PC-3 (cell line): ENCODE data around the gene PRR5L. TPM values are rescaled to one million over a fixed set of nuclear protein-coding genes. Genes with fewer than 3 reads are reported as not detected.

ENCODE experiments used
- ATAC-seq: fragments of 200-7000 bp; cut with Tn5 transposase; 2 replicates; pipeline ENCODE4 v1.9.1; 2020; ENCODE audit warnings: mild to moderate bottlenecking, moderate library complexity
- BruUV-seq: library from RNA; stranded (reverse); fragments of 400-500 nt; replicated peaks from 2 replicates; lab custom pipeline; 2021; lab: Mats Ljungman, UMichigan
- CTCF ChIA-PET: fragments of 300-600 bp; sonication (Branson Sonifier 250); formaldehyde crosslinking; loops from one replicate; lab custom pipeline; 2022; ENCODE audit warnings: antibody characterized with exemption; lab: Charles Lee
- POLR2A ChIA-PET: fragments of 300-600 bp; sonication (Branson Sonifier 250); formaldehyde crosslinking; loops from one replicate; lab custom pipeline; 2022; ENCODE audit warnings: antibody characterized with exemption; ENCODE audit not compliant: unreplicated experiment; lab: Charles Lee
- DNase-seq: peaks from one replicate; pipeline ENCODE4 v3.0.0-alpha.2; 2015
- H2AFZ ChIP-seq: fragments of 300-600 bp; sonication (generic); 2 replicates; pipeline ENCODE4 v1.6.0; 2016; ENCODE audit warnings: antibody characterized with exemption, low read length
- H3F3A ChIP-seq: fragments of 300-600 bp; sonication (generic); one replicate; pipeline ENCODE4 v1.6.0; 2017; ENCODE audit warnings: antibody characterized with exemption, low read length, control low read depth, mild to moderate bottlenecking; ENCODE audit not compliant: unreplicated experiment
- H3K27ac ChIP-seq: fragments of 300-600 bp; sonication (generic); 2 replicates; pipeline ENCODE4 v1.5.1; 2016; ENCODE audit warnings: mild to moderate bottlenecking, low read length
- H3K27me3 ChIP-seq: fragments of 300-600 bp; sonication (generic); 2 replicates; pipeline ENCODE4 v1.6.1; 2016; ENCODE audit warnings: low read length, mixed read lengths
- H3K36me3 ChIP-seq: fragments of 300-600 bp; sonication (generic); 2 replicates; pipeline ENCODE4 v1.6.1; 2016; ENCODE audit warnings: low read depth, mixed run types, low read length, mixed read lengths
- H3K4me1 ChIP-seq: fragments of 300-600 bp; sonication (generic); 2 replicates; pipeline ENCODE4 v1.5.1; 2016; ENCODE audit warnings: low read length; ENCODE audit not compliant: insufficient read depth
- H3K4me2 ChIP-seq: fragments of 300-600 bp; sonication (generic); 2 replicates; pipeline ENCODE4 v1.6.0; 2016; ENCODE audit warnings: low read length
- H3K4me3 ChIP-seq: fragments of 300-600 bp; sonication (generic); 2 replicates; pipeline ENCODE4 v1.5.1; 2016; ENCODE audit warnings: mild to moderate bottlenecking, low read length, mixed read lengths
- H3K79me2 ChIP-seq: fragments of 300-600 bp; sonication (generic); 2 replicates; pipeline ENCODE4 v1.6.1; 2017; ENCODE audit warnings: low read length, mixed read lengths
- H3K9ac ChIP-seq: fragments of 300-600 bp; sonication (generic); 2 replicates; pipeline ENCODE4 v1.6.0; 2016; ENCODE audit warnings: mild to moderate bottlenecking, low read length
- H3K9me2 ChIP-seq: fragments of 300-600 bp; sonication (generic); replicated peaks from 2 replicates; pipeline ENCODE4 v1.6.1; 2016; ENCODE audit warnings: mixed run types, low read length, mixed read lengths
- H3K9me3 ChIP-seq: fragments of 300-600 bp; sonication (generic); 2 replicates; pipeline ENCODE4 v1.6.1; 2016; ENCODE audit warnings: low read length, mixed read lengths
- H4K20me1 ChIP-seq: fragments of 300-600 bp; sonication (generic); 2 replicates; pipeline ENCODE4 v1.6.1; 2016; ENCODE audit warnings: low read length, mixed read lengths
- EZH2 ChIP-seq: fragments of 300-600 bp; sonication (generic); IDR thresholded peaks from one replicate; pipeline ENCODE4 v1.6.1; 2017; ENCODE audit warnings: antibody characterized with exemption, mild to moderate bottlenecking, low read length; ENCODE audit not compliant: unreplicated experiment
- EZH2phosphoT487 ChIP-seq: fragments of 300-600 bp; sonication (generic); IDR thresholded peaks from 2 replicates; pipeline ENCODE4 v1.6.1; 2018; ENCODE audit warnings: mild to moderate bottlenecking, antibody characterized with exemption, low read length, borderline replicate concordance
- intact Hi-C: fragments of 100-400 bp; cut with micrococcal nuclease; formaldehyde crosslinking; loops from 2 replicates; pipeline ENCODE4 v1.9.0; 2023
- total RNA-seq: library from RNA; depleted of rRNA; stranded (reverse); fragments of >200 nt; gene quantifications from 2 replicates; pipeline ENCODE4 v1.2.3, GENCODE V29; 2014
- TF ChIP-seq, protein P1 (sequence below): fragments of 300-600 bp; sonication (generic); conservative IDR thresholded peaks from 2 replicates; pipeline ENCODE4 v1.5.1; 2017; ENCODE audit warnings: antibody characterized with exemption, low read depth, mild to moderate bottlenecking, low read length

The PRR5L gene
- total RNA-seq, 1 experiment from 2014 or later: 4.7 TPM

DNA sequence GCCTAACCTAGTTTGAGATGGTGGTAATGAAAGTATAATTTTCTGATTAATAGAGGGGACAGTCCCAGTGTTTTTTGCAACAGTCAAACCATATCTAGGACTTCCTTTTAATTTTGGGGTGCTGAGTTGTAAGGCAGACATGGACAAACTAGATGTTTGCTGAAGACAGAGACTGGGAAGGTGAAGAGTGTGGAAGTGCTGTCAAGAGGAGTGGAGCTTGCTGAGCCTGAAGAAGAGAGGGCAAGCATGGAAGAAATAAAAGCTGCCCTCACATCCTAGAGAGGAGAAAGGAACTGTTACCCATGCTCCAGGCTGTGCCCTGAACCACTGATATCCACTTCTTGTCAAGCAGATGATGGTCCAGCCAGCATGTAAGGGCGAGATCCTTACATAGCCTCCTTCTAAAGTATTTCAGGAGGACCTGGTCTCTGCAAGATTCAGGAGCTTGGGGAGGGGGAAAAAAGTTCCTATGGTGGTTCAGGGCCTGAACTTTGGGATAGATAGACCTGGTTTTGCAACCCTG lies 51.4 kb downstream of the PRR5L start:
- no peak overlapping the region for H3K4me3 ChIP-seq
- intact Hi-C loops: no loop called here
- POLR2A ChIA-PET: no interaction called here

DNA sequence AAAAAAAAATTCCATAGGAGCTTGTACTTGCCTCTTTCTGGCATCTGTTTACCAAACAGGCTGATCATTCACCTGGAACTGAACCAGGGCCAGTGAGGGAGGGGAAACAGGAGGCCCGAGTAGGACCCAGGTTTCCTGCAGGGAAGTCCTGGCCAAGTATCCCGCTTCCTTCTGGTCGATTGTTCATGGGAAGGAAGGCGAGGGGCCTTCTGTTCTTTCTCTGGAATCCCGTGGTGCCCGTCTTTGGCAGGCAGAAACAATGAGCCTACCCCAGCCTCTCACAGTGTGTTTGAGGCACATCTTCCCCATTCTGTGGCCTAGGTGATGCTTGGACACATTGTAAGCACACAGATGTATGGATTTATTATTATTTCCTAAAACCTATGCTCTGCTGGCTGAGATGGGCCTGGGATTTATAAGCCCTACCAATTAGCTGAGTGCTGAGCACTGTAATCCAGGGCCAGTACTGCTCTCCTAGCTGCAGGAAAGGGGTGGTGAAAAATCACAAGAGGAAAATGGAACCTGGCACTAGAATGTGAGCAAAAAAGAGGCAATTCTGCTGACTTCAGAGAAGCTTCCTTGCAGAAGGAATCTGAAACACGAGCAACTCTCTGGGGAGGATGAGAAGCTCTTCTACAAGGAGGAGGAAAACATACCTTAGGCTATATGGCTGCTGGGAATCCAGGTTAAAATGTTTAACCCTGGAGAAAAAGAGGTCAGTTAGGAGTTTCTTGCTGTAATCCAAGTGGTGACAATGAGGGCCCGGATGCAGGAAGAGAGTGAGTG lies 53.5 kb downstream of the PRR5L start:
- Histone ChIP-seq H3K27ac (no peak overlapping the region), H3F3A (no peaks in the 10 kb centered on the region), H3K4me3 (no peak overlapping the region), H3K4me2 (no peak overlapping the region), H3K36me3 (no peaks in the 10 kb centered on the region), H3K9me2 (no peaks in the 10 kb centered on the region), H3K4me1 (no peaks in the 10 kb centered on the region), H3K27me3 (0 out of 2 replicates have a peak, but pooled peaks cover 4% of the 10 kb centered on the region), H4K20me1 (no peaks in the 10 kb centered on the region), H3K9ac (no peak overlapping the region), H3K79me2 (no peaks in the 10 kb centered on the region), H2AFZ (no peak overlapping the region), H3K9me3 (no peaks in the 10 kb centered on the region)
- CTCF ChIA-PET: no interaction called here
- POLR2A ChIA-PET: no interaction called here
- no peak for TF ChIP-seq EZH2phosphoT487
- TF ChIP-seq, protein P1, sequence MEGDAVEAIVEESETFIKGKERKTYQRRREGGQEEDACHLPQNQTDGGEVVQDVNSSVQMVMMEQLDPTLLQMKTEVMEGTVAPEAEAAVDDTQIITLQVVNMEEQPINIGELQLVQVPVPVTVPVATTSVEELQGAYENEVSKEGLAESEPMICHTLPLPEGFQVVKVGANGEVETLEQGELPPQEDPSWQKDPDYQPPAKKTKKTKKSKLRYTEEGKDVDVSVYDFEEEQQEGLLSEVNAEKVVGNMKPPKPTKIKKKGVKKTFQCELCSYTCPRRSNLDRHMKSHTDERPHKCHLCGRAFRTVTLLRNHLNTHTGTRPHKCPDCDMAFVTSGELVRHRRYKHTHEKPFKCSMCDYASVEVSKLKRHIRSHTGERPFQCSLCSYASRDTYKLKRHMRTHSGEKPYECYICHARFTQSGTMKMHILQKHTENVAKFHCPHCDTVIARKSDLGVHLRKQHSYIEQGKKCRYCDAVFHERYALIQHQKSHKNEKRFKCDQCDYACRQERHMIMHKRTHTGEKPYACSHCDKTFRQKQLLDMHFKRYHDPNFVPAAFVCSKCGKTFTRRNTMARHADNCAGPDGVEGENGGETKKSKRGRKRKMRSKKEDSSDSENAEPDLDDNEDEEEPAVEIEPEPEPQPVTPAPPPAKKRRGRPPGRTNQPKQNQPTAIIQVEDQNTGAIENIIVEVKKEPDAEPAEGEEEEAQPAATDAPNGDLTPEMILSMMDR: no peak
- DNase-seq (no peak), ATAC-seq (no peak)
- intact Hi-C loops: no loop called here
- no TSS peak for BruUV-seq

More for the DNA sequence above, 51.4 kb downstream of the PRR5L start:
- H3F3A ChIP-seq: no peaks in the 10 kb centered on the region
- H3K9ac ChIP-seq: no peak overlapping the region
- CTCF ChIA-PET: no interaction called here
- H3K27ac ChIP-seq: no peak overlapping the region
- H3K4me1 ChIP-seq: no peaks in the 10 kb centered on the region
- 0 out of 2 replicates have a peak, but pooled peaks cover 4% of the 10 kb centered on the region for H3K27me3 ChIP-seq
- no peak overlapping the region for H2AFZ ChIP-seq
- ATAC-seq (no peak), DNase-seq (no peak)
- no peaks in the 10 kb centered on the region for H4K20me1 ChIP-seq
- no peaks in the 10 kb centered on the region for H3K79me2 ChIP-seq
- TF ChIP-seq EZH2 (no peak), EZH2phosphoT487 (no peak)
- TF ChIP-seq, protein P1: no peak
- no TSS peak for BruUV-seq
- H3K9me3 ChIP-seq: no peaks in the 10 kb centered on the region
- H3K4me2 ChIP-seq: no peak overlapping the region
- H3K36me3 ChIP-seq: no peaks in the 10 kb centered on the region
- H3K9me2 ChIP-seq: no peaks in the 10 kb centered on the region

DNA sequence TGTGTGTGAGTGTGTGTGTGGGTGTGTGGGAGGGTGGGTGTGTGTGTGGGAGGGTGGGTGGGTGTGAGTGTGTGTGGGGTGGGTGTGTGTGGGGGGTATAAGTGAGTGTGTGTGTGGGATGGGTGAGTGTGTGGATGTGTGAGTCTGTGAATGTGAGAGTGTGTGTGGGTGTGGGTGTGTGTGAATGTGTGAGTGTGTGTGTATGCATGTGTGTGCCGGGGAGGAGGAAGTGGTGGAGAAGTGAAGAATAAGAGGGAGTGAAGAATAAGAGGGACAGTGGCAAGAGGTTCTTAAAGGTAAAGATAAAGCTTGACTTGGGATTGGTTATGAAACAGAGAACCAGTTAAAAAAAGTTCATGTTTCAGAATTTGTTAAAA lies 54.0 kb downstream of the PRR5L start:
- H3K4me2 ChIP-seq: no peak overlapping the region
- no TSS peak for BruUV-seq
- H3K27ac ChIP-seq: no peak overlapping the region
- H3K9ac ChIP-seq: no peak overlapping the region
- no peaks in the 10 kb centered on the region for H3F3A ChIP-seq
- no peaks in the 10 kb centered on the region for H3K79me2 ChIP-seq
- no peaks in the 10 kb centered on the region for H3K9me2 ChIP-seq
- ChIA-PET POLR2A (no interaction called here), CTCF (no interaction called here)
- ATAC-seq: no peak
- no peaks in the 10 kb centered on the region for H3K4me1 ChIP-seq
- intact Hi-C loops: no loop called here
- no peak overlapping the region for H3K4me3 ChIP-seq
- TF ChIP-seq EZH2 (no peak), EZH2phosphoT487 (no peak)
- TF ChIP-seq, protein P1: no peak
- no peak for DNase-seq
- no peaks in the 10 kb centered on the region for H3K9me3 ChIP-seq
- no peaks in the 10 kb centered on the region for H4K20me1 ChIP-seq
- no peak overlapping the region for H2AFZ ChIP-seq
- no peaks in the 10 kb centered on the region for H3K27me3 ChIP-seq
- H3K36me3 ChIP-seq: no peaks in the 10 kb centered on the region
